CD14-positive monocyte (primary cell): ENCODE results near the gene S100A4. TPM values are rescaled to one million over a fixed set of nuclear protein-coding genes. Genes with fewer than 3 reads are reported as not detected.

Source experiments
- DNase-seq, 3 donors: peaks; one replicate each; pipeline ENCODE4 v3.0.0-alpha.2; 2011 to 2022
- H2AFZ ChIP-seq: 2 replicates; pipeline ENCODE4 v1.6.0; 2012; ENCODE audit warnings: mild to moderate bottlenecking, low read depth, low read length, inconsistent platforms; ENCODE audit not compliant: insufficient read depth, poor library complexity, severe bottlenecking
- H3K27ac ChIP-seq, 2 donors: 1 replicate in 1 of 2; 2 replicates in 1 of 2; pipeline ENCODE4 v1.5.1; 2012 to 2013; ENCODE audit warnings: low read length in 2 of 2, control low read depth in 1 of 2, inconsistent platforms in 1 of 2, low read depth in 1 of 2, mild to moderate bottlenecking in 1 of 2
- H3K27me3 ChIP-seq, 2 donors: one replicate each; pipeline versions ENCODE4 v1.6.0 to v1.6.1; 2011 to 2013; ENCODE audit warnings: low read length in 2 of 2; ENCODE audit not compliant: control insufficient read depth in 2 of 2, insufficient read depth in 2 of 2
- H3K36me3 ChIP-seq, 2 donors: replicated peaks in 1 of 2; 1 replicate in 1 of 2; 2 replicates in 1 of 2; pipeline versions ENCODE4 v1.5.1 to v1.6.1; 2012 to 2013; ENCODE audit warnings: low read length in 2 of 2, control low read depth in 1 of 2, inconsistent platforms in 1 of 2, mild to moderate bottlenecking in 1 of 2; ENCODE audit not compliant: insufficient read depth in 2 of 2, control insufficient read depth in 1 of 2
- H3K4me1 ChIP-seq, 2 donors: 1 replicate in 1 of 2; 2 replicates in 1 of 2; pipeline versions ENCODE4 v1.5.1 to v1.6.1; 2012 to 2013; ENCODE audit warnings: low read length in 2 of 2, control low read depth in 1 of 2, inconsistent platforms in 1 of 2, mild to moderate bottlenecking in 1 of 2, moderate library complexity in 1 of 2; ENCODE audit not compliant: insufficient read depth in 2 of 2, control insufficient read depth in 1 of 2
- H3K4me2 ChIP-seq: replicated peaks from 2 replicates; pipeline ENCODE3; 2012; ENCODE audit warnings: low read length, moderate library complexity, mild to moderate bottlenecking; ENCODE audit not compliant: poor library complexity, severe bottlenecking; ENCODE audit errors: extremely low read depth
- H3K4me3 ChIP-seq, 3 experiments: fragments of 200-600 bp in 1 of 3; sonication (generic) in 1 of 3; replicated peaks in 1 of 3; 1 replicate in 2 of 3; 2 replicates in 1 of 3; pipeline ENCODE4 v1.5.1; 2011 to 2013; ENCODE audit warnings: low read length in 3 of 3, mild to moderate bottlenecking in 3 of 3, control low read depth in 2 of 3, low read depth in 2 of 3, inconsistent platforms in 1 of 3, moderate library complexity in 1 of 3
- H3K79me2 ChIP-seq: 2 replicates; pipeline ENCODE4 v1.6.0; 2012; ENCODE audit warnings: mild to moderate bottlenecking, control low read depth, inconsistent platforms, low read length, moderate library complexity; ENCODE audit not compliant: insufficient read depth
- H3K9ac ChIP-seq: 2 replicates; pipeline ENCODE4 v1.6.0; 2017; ENCODE audit warnings: low read length, mild to moderate bottlenecking; ENCODE audit not compliant: insufficient read depth, poor library complexity, severe bottlenecking
- H3K9me3 ChIP-seq, 2 donors: replicated peaks in 1 of 2; 1 replicate in 1 of 2; 2 replicates in 1 of 2; pipeline versions ENCODE4 v1.5.1 to v1.6.1; 2012 to 2013; ENCODE audit warnings: low read length in 2 of 2, control low read depth in 1 of 2; ENCODE audit not compliant: control insufficient read depth in 1 of 2, insufficient read depth in 1 of 2
- H4K20me1 ChIP-seq: 2 replicates; pipeline ENCODE4 v1.6.0; 2012; ENCODE audit warnings: mild to moderate bottlenecking, low read length, control low read depth, moderate library complexity; ENCODE audit not compliant: insufficient read depth
- H3K27ac Mint-ChIP-seq, 7 donors: one replicate each; pipeline ENCODE4 v1.8.0; 2020; ENCODE audit warnings: mild to moderate bottlenecking in 7 of 7, mixed read lengths in 7 of 7, moderate library complexity in 6 of 7, inconsistent platforms in 2 of 7
- H3K27me3 Mint-ChIP-seq, 3 donors: one replicate each; pipeline ENCODE4 v1.8.0; 2021 to 2022; ENCODE audit warnings: low read depth in 3 of 3, mild to moderate bottlenecking in 3 of 3, mixed read lengths in 3 of 3, moderate library complexity in 3 of 3, inconsistent platforms in 1 of 3
- H3K36me3 Mint-ChIP-seq, 2 donors: one replicate each; pipeline ENCODE4 v1.8.0; 2020; ENCODE audit warnings: mixed read lengths in 2 of 2, inconsistent platforms in 1 of 2, mild to moderate bottlenecking in 1 of 2
- H3K4me1 Mint-ChIP-seq: one replicate; pipeline ENCODE4 v1.8.0; 2020; ENCODE audit warnings: mild to moderate bottlenecking, mixed read lengths
- H3K4me3 Mint-ChIP-seq, 2 donors: one replicate each; pipeline ENCODE4 v1.8.0; 2020; ENCODE audit warnings: mild to moderate bottlenecking in 2 of 2, mixed read lengths in 2 of 2, moderate library complexity in 1 of 2
- H3K9me3 Mint-ChIP-seq, 7 donors: one replicate each; pipeline ENCODE4 v1.8.0; 2020 to 2022; ENCODE audit warnings: mixed read lengths in 7 of 7, mild to moderate bottlenecking in 6 of 7, moderate library complexity in 6 of 7, inconsistent platforms in 2 of 7
- WGBS: methylation state at CpG from one replicate; pipeline ENCODE4 v1.1.5; 2013; ENCODE audit warnings: missing lambda C conversion rate; ENCODE audit not compliant: insufficient coverage; 5-methylcytosine and 5-hydroxymethylcytosine counted together
- intact Hi-C, 2 donors: fragments of 100-400 bp; cut with micrococcal nuclease; formaldehyde crosslinking; loops; one replicate each; pipeline versions ENCODE4 v1.15.0 to v1.15.1; 2023
- polyA plus RNA-seq, 3 donors: library from polyadenylated mRNA; depleted of rRNA in 1 of 3; unstranded in 2 of 3; stranded (reverse) in 1 of 3; fragments of 300-500 nt in 2 of 3; fragments of >200 nt in 1 of 3; fragmentation: Illumina TruSeq in 2 of 3; gene quantifications; 1 replicate in 2 of 3; 2 replicates in 1 of 3; pipeline ENCODE4 v1.2.3, GENCODE V29; 2012 to 2021
- TF ChIP-seq, protein P1 (sequence below): fragments of 200-600 bp; IDR thresholded peaks from one replicate; pipeline ENCODE4 v1.8.0; 2022; ENCODE audit warnings: antibody characterized with exemption, mild to moderate bottlenecking

S100A4 gene
- polyA plus RNA-seq, 3 donors: 4,538 to 7,344 (median 6,092) TPM

DNA sequence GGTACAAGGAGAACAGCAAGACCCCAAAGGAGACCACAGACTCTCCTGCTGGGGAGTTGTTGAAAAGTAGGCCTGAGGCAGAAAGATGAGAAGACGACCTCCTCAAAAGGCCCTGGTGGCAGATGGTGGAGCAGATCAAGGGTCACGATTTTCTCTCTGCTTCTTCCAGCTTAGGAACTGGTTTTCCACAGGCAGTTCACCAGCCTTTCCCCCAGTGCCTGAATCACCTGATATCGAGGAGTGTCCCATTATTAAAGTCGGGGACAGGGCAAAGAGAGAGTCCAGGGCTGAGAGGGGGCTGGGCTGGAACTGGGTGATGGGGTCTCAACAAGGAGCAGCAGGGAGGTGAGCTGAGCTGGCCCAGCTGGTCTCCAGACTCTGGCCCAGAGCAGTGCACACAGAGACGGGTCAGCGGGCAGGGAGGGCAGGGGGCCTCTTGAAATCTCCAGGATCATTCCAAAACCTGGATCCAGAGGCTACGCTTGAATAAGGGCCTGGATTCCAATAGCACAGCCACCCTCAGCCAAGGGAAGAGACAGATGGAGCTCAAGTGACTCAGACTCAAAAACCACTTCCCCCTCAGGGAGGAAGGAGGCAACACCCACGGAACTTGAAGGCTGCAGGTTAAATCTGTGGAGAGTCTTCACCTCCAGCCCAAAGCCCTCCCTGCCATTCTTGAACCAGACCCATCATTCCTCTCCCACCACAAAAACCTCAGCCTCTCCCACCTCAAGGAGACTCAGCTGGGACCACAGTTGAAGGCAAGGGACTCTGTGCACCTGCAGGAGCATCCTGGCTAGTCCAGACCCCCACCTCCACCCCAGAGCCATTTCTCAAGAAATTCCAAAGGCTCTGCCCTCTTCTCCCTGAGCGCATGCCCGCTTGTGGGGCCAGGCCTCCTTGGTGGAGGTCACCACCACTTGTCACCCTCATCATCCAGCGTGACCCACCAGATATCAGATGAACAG, 4.9 kb downstream of the S100A4 start, which contains the start of gene S100A5:
S100A5 (minus strand) TSS at position 541 of the 968 bp plus-strand sequence. CDS start 743 bp downstream, outside the sequence.
- peak within 1 kb of the TSS; percentile 98 for H3K4me2 ChIP-seq
- peaks cover 37% of the 10 kb centered on the region for H4K20me1 ChIP-seq
- H3K27ac ChIP-seq: peak within 1 kb of the TSS; percentile 72 to 91
- H3K9me3 Mint-ChIP-seq: peaks cover 0 to 1% (median 0%) of the 10 kb centered on the region in 7 donors
- H3K79me2 ChIP-seq: peaks cover 40% of the 10 kb centered on the region
- H3K4me1 Mint-ChIP-seq: peaks cover 86% of the 10 kb centered on the region
- no peaks in the 10 kb centered on the region for H3K9me3 ChIP-seq
- H3K27ac Mint-ChIP-seq: peak within 1 kb of the TSS; percentile 90 to 98 (median 95)
- 44% methylated on average over 7 of the region's 11 CpGs for WGBS
- peak; percentile 76 to 86 (median 85) for DNase-seq
- intact Hi-C loops: no loop called here
- H3K9ac ChIP-seq: peak within 1 kb of the TSS; percentile 51
- H3K27me3 Mint-ChIP-seq: peaks cover 0 to 5% (median 0%) of the 10 kb centered on the region in 3 donors
- H3K36me3 Mint-ChIP-seq: peaks cover 37 to 42% of the 10 kb centered on the region in 2 donors
- H3K4me3 ChIP-seq: peak within 1 kb of the TSS in 1 of 3 experiments; percentile 94
- H3K4me3 Mint-ChIP-seq: peak within 1 kb of the TSS; percentile 60 to 83
- H3K4me1 ChIP-seq: peaks cover 70 to 88% of the 10 kb centered on the region in 2 donors
- peaks cover 20 to 27% of the 10 kb centered on the region in 2 donors for H3K36me3 ChIP-seq
- H3K27me3 ChIP-seq: no peaks in the 10 kb centered on the region
- H2AFZ ChIP-seq: no peak within 1 kb of the TSS
- TF ChIP-seq, protein P1, sequence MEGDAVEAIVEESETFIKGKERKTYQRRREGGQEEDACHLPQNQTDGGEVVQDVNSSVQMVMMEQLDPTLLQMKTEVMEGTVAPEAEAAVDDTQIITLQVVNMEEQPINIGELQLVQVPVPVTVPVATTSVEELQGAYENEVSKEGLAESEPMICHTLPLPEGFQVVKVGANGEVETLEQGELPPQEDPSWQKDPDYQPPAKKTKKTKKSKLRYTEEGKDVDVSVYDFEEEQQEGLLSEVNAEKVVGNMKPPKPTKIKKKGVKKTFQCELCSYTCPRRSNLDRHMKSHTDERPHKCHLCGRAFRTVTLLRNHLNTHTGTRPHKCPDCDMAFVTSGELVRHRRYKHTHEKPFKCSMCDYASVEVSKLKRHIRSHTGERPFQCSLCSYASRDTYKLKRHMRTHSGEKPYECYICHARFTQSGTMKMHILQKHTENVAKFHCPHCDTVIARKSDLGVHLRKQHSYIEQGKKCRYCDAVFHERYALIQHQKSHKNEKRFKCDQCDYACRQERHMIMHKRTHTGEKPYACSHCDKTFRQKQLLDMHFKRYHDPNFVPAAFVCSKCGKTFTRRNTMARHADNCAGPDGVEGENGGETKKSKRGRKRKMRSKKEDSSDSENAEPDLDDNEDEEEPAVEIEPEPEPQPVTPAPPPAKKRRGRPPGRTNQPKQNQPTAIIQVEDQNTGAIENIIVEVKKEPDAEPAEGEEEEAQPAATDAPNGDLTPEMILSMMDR: no peak

DNA sequence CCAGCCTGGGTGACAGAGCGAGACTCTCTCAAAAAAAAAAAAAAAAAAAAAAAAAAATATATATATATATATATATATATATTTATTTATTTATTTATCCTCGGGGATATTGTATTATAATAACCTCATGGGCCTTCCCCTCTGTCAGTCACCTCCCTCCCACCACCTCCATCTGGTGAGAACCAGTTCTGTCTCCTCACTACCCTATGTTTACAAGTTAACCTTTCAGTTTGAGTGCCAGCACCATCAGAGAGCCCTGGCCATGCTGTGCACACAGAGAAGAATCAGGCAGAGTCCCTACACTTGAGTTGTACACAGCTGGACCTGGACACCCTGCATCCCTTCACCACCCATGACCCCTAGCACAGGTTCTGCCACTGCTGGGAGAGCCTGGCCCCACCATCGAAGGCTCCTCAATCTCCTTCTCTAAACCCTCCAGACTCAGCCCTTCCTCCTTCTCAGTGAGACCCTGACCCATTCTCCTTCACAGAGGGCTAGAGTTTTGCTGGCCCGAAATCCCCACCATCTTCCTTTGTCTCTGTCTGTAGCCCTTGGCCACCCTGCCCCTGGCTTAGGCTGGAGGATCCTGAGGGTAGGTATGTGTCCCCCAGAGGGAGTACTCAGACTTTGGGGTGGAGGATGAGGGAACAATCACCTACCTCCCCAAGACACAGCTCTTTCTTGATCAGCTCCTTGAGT, 6.1 kb downstream of the S100A4 start:
- intact Hi-C loops: no loop called here
- 88% methylated on average over 1 of the region's 4 CpGs for WGBS

More for the DNA sequence above, 6.1 kb downstream of the S100A4 start:
- peak overlapping the region in 1 of 2 donors; percentile 91 for H3K27ac ChIP-seq
- peaks cover 85% of the 10 kb centered on the region for H3K4me1 Mint-ChIP-seq
- peaks cover 75 to 87% of the 10 kb centered on the region in 2 donors for H3K4me1 ChIP-seq
- H3K27ac Mint-ChIP-seq: peak overlapping the region; percentile 90 to 98 (median 95)
- no peak for DNase-seq
- H3K9me3 ChIP-seq: no peaks in the 10 kb centered on the region
- H3K4me3 ChIP-seq: peak overlapping the region in 1 of 3 experiments; percentile 22
- H3K36me3 Mint-ChIP-seq: peaks cover 35 to 42% of the 10 kb centered on the region in 2 donors
- H3K4me3 Mint-ChIP-seq: no peak overlapping the region
- H3K9me3 Mint-ChIP-seq: peaks cover 0 to 1% (median 0%) of the 10 kb centered on the region in 7 donors
- peaks cover 35% of the 10 kb centered on the region for H4K20me1 ChIP-seq
- H2AFZ ChIP-seq: no peak overlapping the region
- peaks cover 0 to 3% (median 0%) of the 10 kb centered on the region in 3 donors for H3K27me3 Mint-ChIP-seq
- no peak overlapping the region for H3K9ac ChIP-seq
- H3K79me2 ChIP-seq: peaks cover 40% of the 10 kb centered on the region
- peaks cover 17 to 24% of the 10 kb centered on the region in 2 donors for H3K36me3 ChIP-seq
- H3K27me3 ChIP-seq: no peaks in the 10 kb centered on the region
- H3K4me2 ChIP-seq: peak overlapping the region; percentile 98
- TF ChIP-seq, protein P1: no peak
